SK-N-SH treated with all-trans-retinoic acid at 6 μM for 48 hours (cell line): ENCODE data around the gene LOXHD1.

Source experiments
- ATAC-seq: fragments of 200-7000 bp; cut with Tn5 transposase; 3 replicates; pipeline ENCODE4 v1.9.1; 2020; ENCODE audit warnings: mild to moderate bottlenecking, moderate library complexity
- ARNTL ChIP-seq: fragments of 450-650 bp; formaldehyde crosslinking; IDR thresholded peaks from 2 replicates; pipeline ENCODE4 v1.5.0; 2020; ENCODE audit warnings: low read depth, mild to moderate bottlenecking, moderate library complexity, borderline replicate concordance
- BACH2 ChIP-seq: fragments of 250-450 bp; sonication (Bioruptor Pico); IDR thresholded peaks from 2 replicates; pipeline ENCODE4 v1.9.0; 2021; ENCODE audit warnings: mild to moderate bottlenecking, borderline replicate concordance
- CSDC2 ChIP-seq: fragments of 250-450 bp; sonication (Bioruptor Pico); IDR thresholded peaks from 2 replicates; pipeline ENCODE4 v1.5.0; 2020; ENCODE audit warnings: mild to moderate bottlenecking, moderate library complexity
- ESRRG ChIP-seq: fragments of 250-450 bp; sonication (Bioruptor Pico); IDR thresholded peaks from 2 replicates; pipeline ENCODE4 v1.6.1; 2021; ENCODE audit warnings: mild to moderate bottlenecking
- GLIS3 ChIP-seq: fragments of 250-450 bp; sonication (Bioruptor Pico); IDR thresholded peaks from 2 replicates; pipeline ENCODE4 v1.5.0; 2020; ENCODE audit warnings: mild to moderate bottlenecking, moderate library complexity
- ISL1 ChIP-seq: fragments of 250-450 bp; sonication (Bioruptor Pico); IDR thresholded peaks from 2 replicates; pipeline ENCODE4 v2.1.2; 2022; ENCODE audit warnings: mild to moderate bottlenecking, moderate library complexity
- OSR1 ChIP-seq: fragments of 250-450 bp; sonication (Bioruptor Pico); IDR thresholded peaks from 2 replicates; pipeline ENCODE4 v1.8.0; 2022; ENCODE audit warnings: moderate library complexity, mild to moderate bottlenecking, inconsistent platforms
- PPARA ChIP-seq: fragments of 250-450 bp; sonication (Bioruptor Pico); IDR thresholded peaks from 2 replicates; pipeline ENCODE4 v1.5.0; 2020; ENCODE audit warnings: mild to moderate bottlenecking, borderline replicate concordance
- RARB ChIP-seq: fragments of 250-450 bp; sonication (Bioruptor Pico); IDR thresholded peaks from 2 replicates; pipeline ENCODE4 v1.8.0; 2021; ENCODE audit warnings: mild to moderate bottlenecking, moderate library complexity
- SNAI2 ChIP-seq: fragments of 250-450 bp; sonication (Bioruptor Pico); IDR thresholded peaks from 2 replicates; pipeline ENCODE4 v1.5.0; 2020; ENCODE audit warnings: mild to moderate bottlenecking, moderate library complexity
- TCF4 ChIP-seq: fragments of 250-450 bp; sonication (Bioruptor Pico); IDR thresholded peaks from 2 replicates; pipeline ENCODE4 v1.8.0; 2021; ENCODE audit warnings: mild to moderate bottlenecking, moderate library complexity, borderline replicate concordance
- TSHZ2 ChIP-seq: fragments of 250-450 bp; sonication (Bioruptor Pico); IDR thresholded peaks from 2 replicates; pipeline ENCODE4 v1.5.0; 2020; ENCODE audit warnings: mild to moderate bottlenecking, moderate library complexity
- ZC3H10 ChIP-seq: fragments of 250-450 bp; sonication (Bioruptor Pico); IDR thresholded peaks from 2 replicates; pipeline ENCODE4 v1.5.1; 2021; ENCODE audit warnings: mild to moderate bottlenecking, moderate library complexity
- ZFP3 ChIP-seq: fragments of 250-450 bp; sonication (Bioruptor Pico); IDR thresholded peaks from 2 replicates; pipeline ENCODE4 v1.5.0; 2020; ENCODE audit warnings: mild to moderate bottlenecking, moderate library complexity
- ZFP30 ChIP-seq: fragments of 450-650 bp; formaldehyde crosslinking; IDR thresholded peaks from 2 replicates; pipeline ENCODE4 v1.5.0; 2022; ENCODE audit warnings: mild to moderate bottlenecking, moderate library complexity
- ZNF565 ChIP-seq: fragments of 450-650 bp; formaldehyde crosslinking; conservative IDR thresholded peaks from 2 replicates; pipeline ENCODE4 v1.5.0; 2020; ENCODE audit warnings: low read depth, mild to moderate bottlenecking, moderate library complexity
- ZNF70 ChIP-seq: fragments of 450-650 bp; formaldehyde crosslinking; IDR thresholded peaks from 2 replicates; pipeline ENCODE4 v1.5.0; 2020; ENCODE audit warnings: mild to moderate bottlenecking, moderate library complexity
- ZNF8 ChIP-seq: fragments of 450-650 bp; formaldehyde crosslinking; IDR thresholded peaks from 2 replicates; pipeline ENCODE4 v1.5.0; 2020; ENCODE audit warnings: mild to moderate bottlenecking, moderate library complexity
- TF ChIP-seq, protein P1 (sequence below): fragments of 250-450 bp; sonication (Bioruptor Pico); IDR thresholded peaks from 2 replicates; pipeline ENCODE4 v1.8.0; 2020; ENCODE audit warnings: mild to moderate bottlenecking, moderate library complexity, borderline replicate concordance
- TF ChIP-seq, protein P2 (sequence below): fragments of 250-450 bp; sonication (Bioruptor Pico); IDR thresholded peaks from 2 replicates; pipeline ENCODE4 v1.8.0; 2021; ENCODE audit warnings: low read depth, mild to moderate bottlenecking, moderate library complexity, borderline replicate concordance

Gene LOXHD1

DNA sequence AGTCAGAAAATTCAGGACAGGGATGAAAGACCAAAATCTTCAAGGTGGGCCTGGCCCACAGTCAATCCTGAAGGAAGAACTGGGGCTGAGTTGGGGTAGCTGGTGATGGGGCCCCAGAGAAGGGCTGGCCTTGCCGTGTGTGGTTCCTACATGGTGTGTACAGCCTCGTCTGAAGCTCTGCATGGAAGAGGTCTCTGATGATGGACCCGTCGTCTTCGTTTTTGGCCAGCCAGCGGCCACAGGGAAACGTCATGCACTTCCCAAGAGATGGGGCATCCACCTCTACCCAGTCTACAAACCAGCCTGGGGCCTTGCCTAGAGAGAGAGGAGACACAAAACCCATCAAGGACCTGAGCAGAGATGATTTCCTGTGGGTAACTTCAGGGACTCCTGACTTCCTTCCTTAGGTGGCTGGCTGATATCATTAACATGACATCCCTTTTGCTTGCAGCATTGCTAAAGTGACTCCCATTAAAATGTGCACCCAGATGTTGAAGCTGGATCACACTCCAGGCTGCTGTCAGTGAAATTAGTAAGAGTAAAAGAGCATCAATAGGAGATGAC, 115.3 kb downstream of the LOXHD1 start:
- TF ChIP-seq ZFP3 (no peak), ZFP30 (CRISPR knock-in tag) (no peak), SNAI2 (CRISPR knock-in tag) (no peak), OSR1 (CRISPR knock-in tag) (no peak), ZNF565 (CRISPR knock-in tag) (no peak), CSDC2 (CRISPR knock-in tag) (no peak), ISL1 (CRISPR knock-in tag) (no peak), ZNF70 (CRISPR knock-in tag) (no peak), BACH2 (CRISPR knock-in tag) (no peak), PPARA (no peak), ARNTL (no peak), RARB (no peak), GLIS3 (CRISPR knock-in tag) (no peak)
- TF ChIP-seq, protein P1, sequence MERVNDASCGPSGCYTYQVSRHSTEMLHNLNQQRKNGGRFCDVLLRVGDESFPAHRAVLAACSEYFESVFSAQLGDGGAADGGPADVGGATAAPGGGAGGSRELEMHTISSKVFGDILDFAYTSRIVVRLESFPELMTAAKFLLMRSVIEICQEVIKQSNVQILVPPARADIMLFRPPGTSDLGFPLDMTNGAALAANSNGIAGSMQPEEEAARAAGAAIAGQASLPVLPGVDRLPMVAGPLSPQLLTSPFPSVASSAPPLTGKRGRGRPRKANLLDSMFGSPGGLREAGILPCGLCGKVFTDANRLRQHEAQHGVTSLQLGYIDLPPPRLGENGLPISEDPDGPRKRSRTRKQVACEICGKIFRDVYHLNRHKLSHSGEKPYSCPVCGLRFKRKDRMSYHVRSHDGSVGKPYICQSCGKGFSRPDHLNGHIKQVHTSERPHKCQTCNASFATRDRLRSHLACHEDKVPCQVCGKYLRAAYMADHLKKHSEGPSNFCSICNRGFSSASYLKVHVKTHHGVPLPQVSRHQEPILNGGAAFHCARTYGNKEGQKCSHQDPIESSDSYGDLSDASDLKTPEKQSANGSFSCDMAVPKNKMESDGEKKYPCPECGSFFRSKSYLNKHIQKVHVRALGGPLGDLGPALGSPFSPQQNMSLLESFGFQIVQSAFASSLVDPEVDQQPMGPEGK = no peak
- ATAC-seq = no peak

DNA sequence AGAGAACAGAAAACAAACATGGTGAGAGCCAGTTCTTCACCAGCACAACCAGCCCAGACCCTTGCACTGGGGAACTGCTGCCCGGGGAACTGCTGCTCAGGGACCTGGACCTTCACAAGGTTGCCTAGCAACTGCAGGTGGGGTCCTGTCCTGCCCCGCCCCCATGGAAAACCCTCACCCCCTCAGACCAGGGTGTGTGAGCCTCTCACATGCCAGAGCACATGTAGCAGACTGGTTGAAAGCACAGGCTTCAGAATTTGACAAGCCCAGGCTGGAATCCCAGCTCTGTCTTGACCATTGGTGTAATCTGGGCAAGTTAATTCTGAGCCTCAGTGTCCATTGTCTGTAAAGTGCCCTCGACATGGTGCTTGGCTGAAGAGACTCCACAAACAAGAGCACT, 118.6 kb downstream of the LOXHD1 start:
- TF ChIP-seq SNAI2 (CRISPR knock-in tag) (no peak), ZNF70 (CRISPR knock-in tag) (no peak)

GRCh38 chr18:46536215-46536874, 120.7 kb downstream of the LOXHD1 start:
- TF ChIP-seq TSHZ2 (CRISPR knock-in tag) = no peak
- no peak for TF ChIP-seq ZNF8 (CRISPR knock-in tag)
- TF ChIP-seq, protein P1 = no peak
- TF ChIP-seq, protein P2, sequence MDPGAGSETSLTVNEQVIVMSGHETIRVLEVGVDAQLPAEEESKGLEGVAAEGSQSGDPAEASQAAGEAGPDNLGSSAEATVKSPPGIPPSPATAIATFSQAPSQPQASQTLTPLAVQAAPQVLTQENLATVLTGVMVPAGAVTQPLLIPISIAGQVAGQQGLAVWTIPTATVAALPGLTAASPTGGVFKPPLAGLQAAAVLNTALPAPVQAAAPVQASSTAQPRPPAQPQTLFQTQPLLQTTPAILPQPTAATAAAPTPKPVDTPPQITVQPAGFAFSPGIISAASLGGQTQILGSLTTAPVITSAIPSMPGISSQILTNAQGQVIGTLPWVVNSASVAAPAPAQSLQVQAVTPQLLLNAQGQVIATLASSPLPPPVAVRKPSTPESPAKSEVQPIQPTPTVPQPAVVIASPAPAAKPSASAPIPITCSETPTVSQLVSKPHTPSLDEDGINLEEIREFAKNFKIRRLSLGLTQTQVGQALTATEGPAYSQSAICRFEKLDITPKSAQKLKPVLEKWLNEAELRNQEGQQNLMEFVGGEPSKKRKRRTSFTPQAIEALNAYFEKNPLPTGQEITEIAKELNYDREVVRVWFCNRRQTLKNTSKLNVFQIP (CRISPR knock-in tag) = no peak
- TF ChIP-seq ZNF70 (CRISPR knock-in tag) = no peak
- no peak for TF ChIP-seq ZC3H10 (CRISPR knock-in tag)
- no peak for TF ChIP-seq CSDC2 (CRISPR knock-in tag)
- no peak for TF ChIP-seq BACH2 (CRISPR knock-in tag)
- no peak for ATAC-seq

More for the DNA sequence above, 118.6 kb downstream of the LOXHD1 start:
- ATAC-seq = no peak

GRCh38 chr18:46531482-46531881, 125.5 kb downstream of the LOXHD1 start:
- ATAC-seq = no peak
- no peak for TF ChIP-seq OSR1 (CRISPR knock-in tag)
- no peak for TF ChIP-seq RARB
- TF ChIP-seq BACH2 (CRISPR knock-in tag) = no peak
- no peak for TF ChIP-seq TSHZ2 (CRISPR knock-in tag)
- TF ChIP-seq ZFP30 (CRISPR knock-in tag) = no peak
- TF ChIP-seq GLIS3 (CRISPR knock-in tag) = no peak
- no peak for TF ChIP-seq SNAI2 (CRISPR knock-in tag)
- no peak for TF ChIP-seq ZNF8 (CRISPR knock-in tag)
- TF ChIP-seq ESRRG (CRISPR knock-in tag) = no peak
- no peak for TF ChIP-seq ZNF70 (CRISPR knock-in tag)
- TF ChIP-seq, protein P2 (CRISPR knock-in tag) = no peak
- TF ChIP-seq ARNTL = no peak
- TF ChIP-seq TCF4 (CRISPR knock-in tag) = no peak
